WI38 (cell line): Measurements from ENCODE around the gene GLIPR2.

Experiments used
- H3K4me3 ChIP-seq: 2 replicates; pipeline ENCODE4 v1.5.1; 2011; ENCODE audit warnings: low read depth, mild to moderate bottlenecking, control low read depth, low read length
- TF ChIP-seq, protein P1 (sequence below): IDR thresholded peaks from 2 replicates; pipeline ENCODE4 v1.5.1; 2012; ENCODE audit warnings: low read depth, mild to moderate bottlenecking, control low read depth, low read length

Gene GLIPR2

DNA sequence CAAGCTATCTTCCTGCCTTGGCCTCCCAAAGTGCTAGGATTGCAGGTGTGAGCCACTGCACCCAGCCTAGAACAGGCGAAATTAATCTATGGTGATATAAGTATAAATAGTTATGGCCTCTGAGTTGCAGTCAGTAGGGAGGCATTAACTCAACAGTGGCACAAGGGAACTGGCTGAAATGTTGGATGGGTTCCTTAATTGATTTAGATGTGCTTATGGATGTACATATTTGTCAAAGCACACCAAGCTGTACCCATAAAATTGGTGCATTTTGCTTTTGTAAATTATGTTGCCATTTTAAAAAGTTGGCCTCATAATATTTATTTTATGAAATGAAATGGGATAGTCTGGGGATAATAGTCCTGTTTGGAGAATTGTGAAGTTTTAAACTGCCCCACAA lies 36.8 kb upstream of the GLIPR2 start:
- H3K4me3 ChIP-seq, result no peak overlapping the region
- TF ChIP-seq, protein P1, sequence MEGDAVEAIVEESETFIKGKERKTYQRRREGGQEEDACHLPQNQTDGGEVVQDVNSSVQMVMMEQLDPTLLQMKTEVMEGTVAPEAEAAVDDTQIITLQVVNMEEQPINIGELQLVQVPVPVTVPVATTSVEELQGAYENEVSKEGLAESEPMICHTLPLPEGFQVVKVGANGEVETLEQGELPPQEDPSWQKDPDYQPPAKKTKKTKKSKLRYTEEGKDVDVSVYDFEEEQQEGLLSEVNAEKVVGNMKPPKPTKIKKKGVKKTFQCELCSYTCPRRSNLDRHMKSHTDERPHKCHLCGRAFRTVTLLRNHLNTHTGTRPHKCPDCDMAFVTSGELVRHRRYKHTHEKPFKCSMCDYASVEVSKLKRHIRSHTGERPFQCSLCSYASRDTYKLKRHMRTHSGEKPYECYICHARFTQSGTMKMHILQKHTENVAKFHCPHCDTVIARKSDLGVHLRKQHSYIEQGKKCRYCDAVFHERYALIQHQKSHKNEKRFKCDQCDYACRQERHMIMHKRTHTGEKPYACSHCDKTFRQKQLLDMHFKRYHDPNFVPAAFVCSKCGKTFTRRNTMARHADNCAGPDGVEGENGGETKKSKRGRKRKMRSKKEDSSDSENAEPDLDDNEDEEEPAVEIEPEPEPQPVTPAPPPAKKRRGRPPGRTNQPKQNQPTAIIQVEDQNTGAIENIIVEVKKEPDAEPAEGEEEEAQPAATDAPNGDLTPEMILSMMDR, result no peak

DNA sequence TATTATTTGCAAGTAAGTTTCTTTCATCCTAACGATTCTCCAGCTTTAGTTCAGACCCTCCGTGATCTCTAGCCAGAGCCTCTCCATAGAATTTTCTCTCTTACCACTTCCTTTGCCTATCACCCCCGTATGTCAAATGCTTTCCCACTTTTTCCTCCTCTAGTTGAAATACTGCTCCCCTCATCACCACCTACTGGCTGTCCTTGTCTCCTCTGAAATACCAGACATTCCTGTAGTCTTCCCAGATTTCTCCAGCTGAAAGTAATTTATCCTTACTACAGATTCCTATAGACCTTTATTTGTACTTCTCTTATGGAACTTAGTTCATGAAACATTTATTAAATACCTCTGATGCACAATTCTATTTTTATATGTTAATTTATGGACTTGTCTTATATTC lies 36.0 kb upstream of the GLIPR2 start:
- H3K4me3 ChIP-seq, result no peak overlapping the region
- TF ChIP-seq, protein P1, result no peak

DNA sequence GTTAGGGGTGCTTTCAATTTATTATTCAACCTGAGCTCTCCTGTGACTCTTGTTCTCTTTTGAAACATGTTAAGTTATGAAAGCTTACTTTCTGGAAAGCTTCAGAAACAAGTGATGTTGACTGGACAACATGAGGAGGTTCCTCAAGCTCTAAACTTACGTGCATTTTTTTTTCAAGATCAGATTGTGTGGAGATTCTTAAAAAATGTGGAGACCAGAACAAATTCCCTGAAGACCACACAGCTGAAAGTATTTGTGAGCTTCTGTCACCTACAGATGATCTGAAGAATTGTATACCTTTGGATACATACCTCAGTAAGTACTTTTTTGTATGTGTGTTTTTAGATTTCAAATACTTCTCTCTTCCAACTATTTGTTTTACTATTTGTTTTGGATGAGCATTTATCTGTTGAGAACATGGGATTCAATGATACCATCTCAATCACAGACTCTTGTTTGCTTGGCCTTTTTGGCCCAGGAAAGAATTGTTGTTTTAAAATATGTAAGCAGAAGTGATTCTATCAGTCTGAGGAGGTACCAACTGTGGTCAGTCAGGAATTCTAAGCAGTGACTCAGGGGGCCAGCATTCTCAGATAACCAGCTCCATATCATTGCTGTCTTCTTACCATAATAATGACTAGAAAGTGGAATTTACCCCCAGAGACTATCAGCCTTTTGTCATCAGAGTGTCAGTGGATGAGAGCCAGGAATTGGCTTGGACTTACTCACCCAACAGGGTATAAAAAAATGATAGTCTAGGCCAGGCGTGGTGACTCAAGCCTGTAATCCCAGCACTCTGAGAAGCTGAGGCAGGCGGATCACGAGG lies 34.4 kb upstream of the GLIPR2 start:
- no peak overlapping the region for H3K4me3 ChIP-seq

DNA sequence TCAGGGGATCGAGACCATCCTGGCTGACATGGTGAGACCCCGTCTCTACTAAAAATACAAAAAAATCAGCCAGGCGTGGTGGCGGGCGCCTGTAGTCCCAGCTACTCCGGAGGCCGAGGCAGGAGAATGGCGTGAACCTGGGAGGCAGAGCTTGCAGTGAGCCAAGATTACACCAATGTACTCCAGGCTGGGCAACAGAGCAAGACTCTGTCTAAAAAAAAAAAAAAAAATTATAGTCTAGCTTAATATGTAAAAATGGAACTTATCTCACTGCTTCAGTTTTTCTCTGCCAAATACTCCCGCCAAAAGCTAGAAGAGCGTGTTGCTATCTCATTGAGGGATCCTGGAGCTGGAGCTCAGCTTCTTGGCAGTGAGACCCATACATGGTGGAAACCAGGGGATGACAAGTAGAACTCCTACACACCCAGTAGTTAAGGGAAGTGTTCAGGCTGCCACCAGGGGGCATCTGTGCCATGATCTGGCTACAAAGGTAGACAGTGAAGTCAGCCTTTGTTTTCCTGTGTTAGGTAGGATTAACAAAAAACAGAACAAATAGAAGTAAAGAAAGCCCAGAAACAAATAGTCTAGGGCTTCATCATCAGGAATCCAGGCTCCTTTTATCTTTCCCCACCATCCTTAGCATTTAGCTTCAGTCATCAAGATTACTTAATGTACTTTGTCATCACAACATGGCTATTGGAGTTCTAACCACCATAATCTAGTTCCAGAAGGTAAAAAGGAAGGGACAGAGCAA lies 33.6 kb upstream of the GLIPR2 start:
- H3K4me3 ChIP-seq, result no peak overlapping the region
- TF ChIP-seq, protein P1, result peak; percentile 40

More for the DNA sequence above, 34.4 kb upstream of the GLIPR2 start:
- TF ChIP-seq, protein P1, result no peak

DNA sequence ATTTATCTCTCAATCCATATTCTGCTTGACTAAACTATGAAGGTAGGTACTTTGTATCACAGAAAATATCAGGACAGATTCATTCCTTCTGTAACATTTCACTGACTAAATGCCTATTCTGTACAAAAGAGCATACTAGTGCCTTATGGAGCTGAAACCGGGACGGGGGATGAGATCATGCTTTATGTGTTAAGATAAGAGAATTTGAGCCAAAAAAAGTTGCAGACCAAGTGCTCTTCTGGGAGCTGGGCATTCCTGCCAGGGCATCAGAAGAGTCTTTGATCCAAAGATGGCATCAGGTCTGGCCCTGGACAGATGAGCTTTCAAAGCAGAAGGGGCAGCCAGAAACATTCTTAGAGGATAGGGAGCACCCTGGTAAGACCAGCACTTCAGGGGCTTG lies 27.5 kb upstream of the GLIPR2 start:
- H3K4me3 ChIP-seq, result no peak overlapping the region
- TF ChIP-seq, protein P1, result no peak

DNA sequence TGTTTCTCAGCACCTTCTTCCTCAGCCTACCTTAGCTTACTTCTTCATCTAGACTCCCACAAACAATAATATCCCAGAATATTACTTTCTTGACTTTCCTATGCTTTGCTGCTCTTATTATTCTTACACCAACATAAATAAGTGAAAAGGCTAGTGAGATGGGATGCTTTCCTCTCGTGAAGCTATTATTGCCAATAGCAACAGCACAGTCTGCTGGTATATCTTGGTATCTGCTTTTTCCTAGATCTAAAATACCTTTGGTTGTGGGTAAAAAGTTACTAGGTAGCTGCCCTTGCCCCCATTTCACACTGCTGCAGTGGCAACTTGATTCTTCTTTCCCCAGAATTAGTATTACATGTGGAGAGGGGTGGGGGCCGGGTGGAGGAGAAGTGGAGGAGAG lies 26.1 kb upstream of the GLIPR2 start:
- TF ChIP-seq, protein P1, result no peak
- H3K4me3 ChIP-seq, result no peak overlapping the region

DNA sequence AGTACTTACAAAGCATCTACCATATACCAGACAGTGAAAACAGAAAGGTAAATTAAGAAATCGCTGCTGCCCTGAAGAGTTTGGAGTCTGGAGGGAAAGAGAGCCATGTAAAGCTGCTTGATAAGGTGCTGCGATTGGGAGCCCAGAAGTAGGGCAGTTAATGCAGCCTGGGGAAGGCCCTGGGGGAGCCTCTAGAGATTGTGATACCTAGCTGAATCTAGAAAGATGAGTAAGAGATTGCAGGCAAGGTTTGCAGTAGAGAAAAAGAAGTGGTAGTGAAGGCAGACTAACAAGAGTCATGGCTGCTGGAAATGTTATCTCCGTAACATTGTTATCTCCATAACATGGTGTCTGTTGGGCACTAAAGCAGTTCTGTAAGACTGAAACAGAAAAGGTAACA lies 24.0 kb upstream of the GLIPR2 start:
- TF ChIP-seq, protein P1, result no peak
- no peak overlapping the region for H3K4me3 ChIP-seq
